ENCODE measurements around the gene SIPA1L3.

SIPA1L3 gene

GRCh38 chr19:38152461-38153379 lies 245.7 kb downstream of the SIPA1L3 start:
- DNase-seq, result no peak
- peaks cover 13% of the 10 kb centered on the region for H3K36me3 ChIP-seq (ENCODE audit: control insufficient read depth, insufficient read depth, low read length)

GRCh38 chr19:38155453-38155852 lies 248.4 kb downstream of the SIPA1L3 start:
- Histone ChIP-seq H3K36me3 (ENCODE audit: control insufficient read depth, insufficient read depth, low read length) (peaks cover 16% of the 10 kb centered on the region), H3K9me3 (ENCODE audit: control insufficient read depth, low read length) (no peaks in the 10 kb centered on the region), H3K27ac (ENCODE audit: insufficient read depth, low read length, poor library complexity, severe bottlenecking) (no peak overlapping the region), H3K27me3 (replicated peaks; ENCODE audit: control insufficient read depth, insufficient read depth, low read length, poor library complexity, severe bottlenecking) (no peaks in the 10 kb centered on the region), H3K4me3 (ENCODE audit: insufficient read depth, low read depth, low read length, poor library complexity, severe bottlenecking) (no peak overlapping the region), H3K4me1 (ENCODE audit: control insufficient read depth, insufficient read depth, low read length, poor library complexity, severe bottlenecking) (no peaks in the 10 kb centered on the region)
- no peak for DNase-seq

More at GRCh38 chr19:38152461-38153379, 245.7 kb downstream of the SIPA1L3 start:
- Histone ChIP-seq H3K9me3 (ENCODE audit: control insufficient read depth, low read length) (no peaks in the 10 kb centered on the region), H3K4me3 (ENCODE audit: insufficient read depth, low read depth, low read length, poor library complexity, severe bottlenecking) (no peak overlapping the region), H3K4me1 (ENCODE audit: control insufficient read depth, insufficient read depth, low read length, poor library complexity, severe bottlenecking) (no peaks in the 10 kb centered on the region), H3K27me3 (replicated peaks; ENCODE audit: control insufficient read depth, insufficient read depth, low read length, poor library complexity, severe bottlenecking) (no peaks in the 10 kb centered on the region), H3K27ac (ENCODE audit: insufficient read depth, low read length, poor library complexity, severe bottlenecking) (no peak overlapping the region)

- H3K36me3 ChIP-seq (ENCODE audit: control insufficient read depth, insufficient read depth, low read length), result peaks cover 27% of the 10 kb centered on the region
- H3K9me3 ChIP-seq (ENCODE audit: control insufficient read depth, low read length), result no peaks in the 10 kb centered on the region
- H3K27ac ChIP-seq (ENCODE audit: insufficient read depth, low read length, poor library complexity, severe bottlenecking), result no peak overlapping the region
- H3K4me1 ChIP-seq (ENCODE audit: control insufficient read depth, insufficient read depth, low read length, poor library complexity, severe bottlenecking), result no peaks in the 10 kb centered on the region
- H3K4me3 ChIP-seq (ENCODE audit: insufficient read depth, low read depth, low read length, poor library complexity, severe bottlenecking), result no peak overlapping the region
- no peaks in the 10 kb centered on the region for H3K27me3 ChIP-seq (replicated peaks; ENCODE audit: control insufficient read depth, insufficient read depth, low read length, poor library complexity, severe bottlenecking)
- no peak for DNase-seq
Measured at GRCh38 chr19:38158730-38159129, 251.7 kb downstream of the SIPA1L3 start.

- no peak for DNase-seq
- Histone ChIP-seq H3K4me3 (ENCODE audit: insufficient read depth, low read depth, low read length, poor library complexity, severe bottlenecking) (no peak overlapping the region), H3K27me3 (replicated peaks; ENCODE audit: control insufficient read depth, insufficient read depth, low read length, poor library complexity, severe bottlenecking) (no peaks in the 10 kb centered on the region), H3K36me3 (ENCODE audit: control insufficient read depth, insufficient read depth, low read length) (peaks cover 35% of the 10 kb centered on the region), H3K27ac (ENCODE audit: insufficient read depth, low read length, poor library complexity, severe bottlenecking) (no peak overlapping the region), H3K9me3 (ENCODE audit: control insufficient read depth, low read length) (no peaks in the 10 kb centered on the region), H3K4me1 (ENCODE audit: control insufficient read depth, insufficient read depth, low read length, poor library complexity, severe bottlenecking) (no peaks in the 10 kb centered on the region)
Measured at GRCh38 chr19:38162094-38162493, 255.1 kb downstream of the SIPA1L3 start.

GRCh38 chr19:38162632-38163031 lies 255.6 kb downstream of the SIPA1L3 start:
- DNase-seq, result no peak
- Histone ChIP-seq H3K36me3 (ENCODE audit: control insufficient read depth, insufficient read depth, low read length) (peaks cover 35% of the 10 kb centered on the region), H3K4me3 (ENCODE audit: insufficient read depth, low read depth, low read length, poor library complexity, severe bottlenecking) (no peak overlapping the region), H3K27me3 (replicated peaks; ENCODE audit: control insufficient read depth, insufficient read depth, low read length, poor library complexity, severe bottlenecking) (no peaks in the 10 kb centered on the region), H3K27ac (ENCODE audit: insufficient read depth, low read length, poor library complexity, severe bottlenecking) (no peak overlapping the region), H3K9me3 (ENCODE audit: control insufficient read depth, low read length) (no peaks in the 10 kb centered on the region), H3K4me1 (ENCODE audit: control insufficient read depth, insufficient read depth, low read length, poor library complexity, severe bottlenecking) (no peaks in the 10 kb centered on the region)

GRCh38 chr19:38163419-38164290 lies 256.6 kb downstream of the SIPA1L3 start:
- no peaks in the 10 kb centered on the region for H3K27me3 ChIP-seq (replicated peaks; ENCODE audit: control insufficient read depth, insufficient read depth, low read length, poor library complexity, severe bottlenecking)
- H3K4me1 ChIP-seq (ENCODE audit: control insufficient read depth, insufficient read depth, low read length, poor library complexity, severe bottlenecking), result no peaks in the 10 kb centered on the region
- H3K36me3 ChIP-seq (ENCODE audit: control insufficient read depth, insufficient read depth, low read length), result peaks cover 35% of the 10 kb centered on the region
- no peaks in the 10 kb centered on the region for H3K9me3 ChIP-seq (ENCODE audit: control insufficient read depth, low read length)
- DNase-seq, result no peak
- no peak overlapping the region for H3K4me3 ChIP-seq (ENCODE audit: insufficient read depth, low read depth, low read length, poor library complexity, severe bottlenecking)
- H3K27ac ChIP-seq (ENCODE audit: insufficient read depth, low read length, poor library complexity, severe bottlenecking), result no peak overlapping the region

- no peak overlapping the region for H3K27ac ChIP-seq (ENCODE audit: insufficient read depth, low read length, poor library complexity, severe bottlenecking)
- H3K4me1 ChIP-seq (ENCODE audit: control insufficient read depth, insufficient read depth, low read length, poor library complexity, severe bottlenecking), result no peaks in the 10 kb centered on the region
- DNase-seq, result no peak
- H3K36me3 ChIP-seq (ENCODE audit: control insufficient read depth, insufficient read depth, low read length), result peaks cover 34% of the 10 kb centered on the region
- no peaks in the 10 kb centered on the region for H3K9me3 ChIP-seq (ENCODE audit: control insufficient read depth, low read length)
- no peak overlapping the region for H3K4me3 ChIP-seq (ENCODE audit: insufficient read depth, low read depth, low read length, poor library complexity, severe bottlenecking)
- no peaks in the 10 kb centered on the region for H3K27me3 ChIP-seq (replicated peaks; ENCODE audit: control insufficient read depth, insufficient read depth, low read length, poor library complexity, severe bottlenecking)
Measured at GRCh38 chr19:38164526-38164925, 257.5 kb downstream of the SIPA1L3 start.

- H3K36me3 ChIP-seq (ENCODE audit: control insufficient read depth, insufficient read depth, low read length), result peaks cover 32% of the 10 kb centered on the region
- no peaks in the 10 kb centered on the region for H3K27me3 ChIP-seq (replicated peaks; ENCODE audit: control insufficient read depth, insufficient read depth, low read length, poor library complexity, severe bottlenecking)
- H3K9me3 ChIP-seq (ENCODE audit: control insufficient read depth, low read length), result no peaks in the 10 kb centered on the region
- DNase-seq, result no peak
- no peaks in the 10 kb centered on the region for H3K4me1 ChIP-seq (ENCODE audit: control insufficient read depth, insufficient read depth, low read length, poor library complexity, severe bottlenecking)
- no peak overlapping the region for H3K4me3 ChIP-seq (ENCODE audit: insufficient read depth, low read depth, low read length, poor library complexity, severe bottlenecking)
- no peak overlapping the region for H3K27ac ChIP-seq (ENCODE audit: insufficient read depth, low read length, poor library complexity, severe bottlenecking)
Measured at GRCh38 chr19:38165335-38165734, 258.3 kb downstream of the SIPA1L3 start.

GRCh38 chr19:38168637-38169036 lies 261.6 kb downstream of the SIPA1L3 start:
- Histone ChIP-seq H3K9me3 (ENCODE audit: control insufficient read depth, low read length) (no peaks in the 10 kb centered on the region), H3K4me3 (ENCODE audit: insufficient read depth, low read depth, low read length, poor library complexity, severe bottlenecking) (no peak overlapping the region), H3K27ac (ENCODE audit: insufficient read depth, low read length, poor library complexity, severe bottlenecking) (no peak overlapping the region), H3K27me3 (replicated peaks; ENCODE audit: control insufficient read depth, insufficient read depth, low read length, poor library complexity, severe bottlenecking) (no peaks in the 10 kb centered on the region), H3K36me3 (ENCODE audit: control insufficient read depth, insufficient read depth, low read length) (peaks cover 17% of the 10 kb centered on the region), H3K4me1 (ENCODE audit: control insufficient read depth, insufficient read depth, low read length, poor library complexity, severe bottlenecking) (no peaks in the 10 kb centered on the region)
- no peak for DNase-seq

- H3K9me3 ChIP-seq (ENCODE audit: control insufficient read depth, low read length), result no peaks in the 10 kb centered on the region
- H3K36me3 ChIP-seq (ENCODE audit: control insufficient read depth, insufficient read depth, low read length), result peaks cover 4% of the 10 kb centered on the region
- no peaks in the 10 kb centered on the region for H3K4me1 ChIP-seq (ENCODE audit: control insufficient read depth, insufficient read depth, low read length, poor library complexity, severe bottlenecking)
Measured at GRCh38 chr19:38170334-38170733, 263.3 kb downstream of the SIPA1L3 start.

More at GRCh38 chr19:38170334-38170733, 263.3 kb downstream of the SIPA1L3 start:
- Histone ChIP-seq H3K4me3 (ENCODE audit: insufficient read depth, low read depth, low read length, poor library complexity, severe bottlenecking) (no peak overlapping the region), H3K27me3 (replicated peaks; ENCODE audit: control insufficient read depth, insufficient read depth, low read length, poor library complexity, severe bottlenecking) (no peaks in the 10 kb centered on the region), H3K27ac (ENCODE audit: insufficient read depth, low read length, poor library complexity, severe bottlenecking) (no peak overlapping the region)
- no peak for DNase-seq
